HepG2 (cell line): ENCODE data around the gene LIMA1. TPM values are rescaled to one million over a fixed set of nuclear protein-coding genes. Genes with fewer than 3 reads are reported as not detected.
A peak's percentile ranks its signal among the peaks of the same experiment; 100 is the strongest.

ENCODE experiments used
- ARID4A ChIP-seq: sonication (generic); formaldehyde crosslinking; IDR thresholded peaks from 2 replicates; pipeline ENCODE4 v1.5.0; 2020; ENCODE audit warnings: mild to moderate bottlenecking, missing genetic modification reagents, borderline replicate concordance
- CEBPB ChIP-seq: IDR thresholded peaks from 2 replicates; pipeline ENCODE4 v1.6.1; 2011; ENCODE audit warnings: low read depth, low read length, improper control_type of control experiment, borderline replicate concordance
- ETS1 ChIP-seq: sonication (generic); formaldehyde crosslinking; IDR thresholded peaks from 2 replicates; pipeline ENCODE4 v1.4.0; 2020; ENCODE audit warnings: missing genetic modification reagents
- JUND ChIP-seq: sonication (generic); formaldehyde crosslinking; IDR thresholded peaks from 2 replicates; pipeline ENCODE4 v1.8.0; 2022; ENCODE audit warnings: mild to moderate bottlenecking, missing genetic modification reagents
- KDM2A ChIP-seq: sonication (generic); formaldehyde crosslinking; IDR thresholded peaks from 2 replicates; pipeline ENCODE4 v1.4.0; 2020; ENCODE audit warnings: low read depth, missing genetic modification reagents, borderline replicate concordance
- KDM6A ChIP-seq: IDR thresholded peaks from 2 replicates; pipeline ENCODE4 v1.6.1; 2016; ENCODE audit warnings: low read depth
- LCORL ChIP-seq, 2 experiments: fragments of 450-650 bp in 1 of 2; sonication (generic) in 1 of 2; formaldehyde crosslinking in 1 of 2; IDR thresholded peaks; 2 replicates each; pipeline versions ENCODE4 v1.5.0 to v1.6.1; 2017 to 2020; ENCODE audit warnings: antibody characterized with exemption in 1 of 2, missing genetic modification reagents in 1 of 2
- PAF1 ChIP-seq: IDR thresholded peaks from 2 replicates; pipeline ENCODE4 v1.6.1; 2016; ENCODE audit warnings: missing genetic modification reagents, missing compliant biosample characterization
- SOX13 ChIP-seq, 3 experiments: fragments of 450-650 bp in 1 of 3; sonication (generic) in 1 of 3; formaldehyde crosslinking in 1 of 3; IDR thresholded peaks in 2 of 3; conservative IDR thresholded peaks in 1 of 3; 2 replicates each; pipeline versions ENCODE4 v1.5.0 to v1.6.1; 2016 to 2020; ENCODE audit warnings: antibody characterized with exemption in 1 of 3, mild to moderate bottlenecking in 1 of 3, missing compliant biosample characterization in 1 of 3, missing genetic modification reagents in 1 of 3, moderate library complexity in 1 of 3
- THRA ChIP-seq: sonication (generic); formaldehyde crosslinking; IDR thresholded peaks from 2 replicates; pipeline ENCODE4 v1.4.0; 2020; ENCODE audit warnings: missing genetic modification reagents, borderline replicate concordance
- WIZ ChIP-seq: sonication (generic); formaldehyde crosslinking; IDR thresholded peaks from 2 replicates; pipeline ENCODE4 v1.5.1; 2020; ENCODE audit warnings: mild to moderate bottlenecking, missing genetic modification reagents
- ZFP41 ChIP-seq: sonication (generic); formaldehyde crosslinking; IDR thresholded peaks from 2 replicates; pipeline ENCODE4 v1.4.0; 2020; ENCODE audit warnings: mild to moderate bottlenecking, missing genetic modification reagents, borderline replicate concordance
- ZNF83 ChIP-seq: sonication (generic); formaldehyde crosslinking; IDR thresholded peaks from 2 replicates; pipeline ENCODE4 v1.4.0; 2020; ENCODE audit warnings: missing genetic modification reagents, mild to moderate bottlenecking, borderline replicate concordance
- polyA plus RNA-seq, 8 experiments: library from polyadenylated mRNA; depleted of rRNA in 3 of 8; stranded (reverse) in 7 of 8; unstranded in 1 of 8; fragments of >200 nt; fragmentation: Illumina TruSeq in 4 of 8; extraction: Trizol in 4 of 8; gene quantifications; 2 replicates each; pipeline versions ENCODE4 v1.2.1 to v1.2.3, GENCODE V29; 2011 to 2016; ENCODE audit warnings: low read depth in 4 of 8, missing spikeins in 1 of 8, mixed read lengths in 1 of 8; ENCODE audit not compliant: insufficient read depth in 1 of 8
- total RNA-seq, 5 experiments: library from RNA; depleted of rRNA; stranded (reverse); fragments of >200 nt; fragmentation: Illumina TruSeq; extraction: Trizol; gene quantifications; 2 replicates each; pipeline ENCODE4 v1.2.3, GENCODE V29; 2016; ENCODE audit warnings: low read depth in 1 of 5
- TF ChIP-seq, protein P1 (sequence below): IDR thresholded peaks from 2 replicates; pipeline ENCODE4 v1.6.1; 2016
- TF ChIP-seq, protein P2 (sequence below): IDR thresholded peaks from 2 replicates; pipeline ENCODE4 v1.6.1; 2016; ENCODE audit warnings: mild to moderate bottlenecking
- TF ChIP-seq, protein P3 (sequence below): sonication (generic); formaldehyde crosslinking; IDR thresholded peaks from 2 replicates; pipeline ENCODE4 v1.4.0; 2020; ENCODE audit warnings: mild to moderate bottlenecking, low read depth, missing genetic modification reagents

LIMA1 gene
- total and polyA plus RNA-seq, 2 of the 13 experiments (the other 11 are each of a cell fraction or from before 2014, with no cell fraction given): 13.0 to 19.8 TPM

GRCh38 chr12:50188241-50188781 is 95.0 kb downstream of the LIMA1 start (continued):
- no peak for TF ChIP-seq WIZ
- TF ChIP-seq KDM2A (CRISPR knock-in tag): no peak
- TF ChIP-seq ZFP41 (CRISPR knock-in tag): no peak
- TF ChIP-seq, protein P1, sequence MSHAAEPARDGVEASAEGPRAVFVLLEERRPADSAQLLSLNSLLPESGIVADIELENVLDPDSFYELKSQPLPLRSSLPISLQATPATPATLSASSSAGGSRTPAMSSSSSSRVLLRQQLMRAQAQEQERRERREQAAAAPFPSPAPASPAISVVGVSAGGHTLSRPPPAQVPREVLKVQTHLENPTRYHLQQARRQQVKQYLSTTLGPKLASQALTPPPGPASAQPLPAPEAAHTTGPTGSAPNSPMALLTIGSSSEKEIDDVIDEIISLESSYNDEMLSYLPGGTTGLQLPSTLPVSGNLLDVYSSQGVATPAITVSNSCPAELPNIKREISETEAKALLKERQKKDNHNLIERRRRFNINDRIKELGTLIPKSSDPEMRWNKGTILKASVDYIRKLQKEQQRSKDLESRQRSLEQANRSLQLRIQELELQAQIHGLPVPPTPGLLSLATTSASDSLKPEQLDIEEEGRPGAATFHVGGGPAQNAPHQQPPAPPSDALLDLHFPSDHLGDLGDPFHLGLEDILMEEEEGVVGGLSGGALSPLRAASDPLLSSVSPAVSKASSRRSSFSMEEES: peak; percentile 79
- peak; percentile 88 for TF ChIP-seq CEBPB
- no peak for TF ChIP-seq THRA (CRISPR knock-in tag)
- peak; percentile 23; the same call in 1 of the 2 replicates for TF ChIP-seq ARID4A
- peak; percentile 15; the same call in 1 of the 2 replicates for TF ChIP-seq KDM6A (CRISPR knock-in tag)
- TF ChIP-seq, protein P2, sequence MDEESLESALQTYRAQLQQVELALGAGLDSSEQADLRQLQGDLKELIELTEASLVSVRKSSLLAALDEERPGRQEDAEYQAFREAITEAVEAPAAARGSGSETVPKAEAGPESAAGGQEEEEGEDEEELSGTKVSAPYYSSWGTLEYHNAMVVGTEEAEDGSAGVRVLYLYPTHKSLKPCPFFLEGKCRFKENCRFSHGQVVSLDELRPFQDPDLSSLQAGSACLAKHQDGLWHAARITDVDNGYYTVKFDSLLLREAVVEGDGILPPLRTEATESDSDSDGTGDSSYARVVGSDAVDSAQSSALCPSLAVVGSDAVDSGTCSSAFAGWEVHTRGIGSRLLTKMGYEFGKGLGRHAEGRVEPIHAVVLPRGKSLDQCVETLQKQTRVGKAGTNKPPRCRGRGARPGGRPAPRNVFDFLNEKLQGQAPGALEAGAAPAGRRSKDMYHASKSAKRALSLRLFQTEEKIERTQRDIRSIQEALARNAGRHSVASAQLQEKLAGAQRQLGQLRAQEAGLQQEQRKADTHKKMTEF (CRISPR knock-in tag): peak; percentile 27; the same call in 1 of the 2 replicates
- no peak for TF ChIP-seq PAF1
- no peak for TF ChIP-seq ZNF83 (CRISPR knock-in tag)
- no peak for TF ChIP-seq JUND
- TF ChIP-seq SOX13 (IDR thresholded peaks at IDR 0.05): no peak
- TF ChIP-seq SOX13 (CRISPR knock-in tag; conservative IDR thresholded peaks at IDR 0.05 in 1 of 2, IDR thresholded peaks at IDR 0.05 in 1 of 2): peak in 1 of 2 experiments; percentile 50; a peak in 1 of 4 replicates
- no peak for TF ChIP-seq ETS1
- peak; percentile 47; the same call in 1 of the 2 replicates for TF ChIP-seq LCORL (IDR thresholded peaks at IDR 0.05)
- peak; percentile 73 for TF ChIP-seq LCORL (CRISPR knock-in tag; IDR thresholded peaks at IDR 0.05)
- TF ChIP-seq, protein P3, sequence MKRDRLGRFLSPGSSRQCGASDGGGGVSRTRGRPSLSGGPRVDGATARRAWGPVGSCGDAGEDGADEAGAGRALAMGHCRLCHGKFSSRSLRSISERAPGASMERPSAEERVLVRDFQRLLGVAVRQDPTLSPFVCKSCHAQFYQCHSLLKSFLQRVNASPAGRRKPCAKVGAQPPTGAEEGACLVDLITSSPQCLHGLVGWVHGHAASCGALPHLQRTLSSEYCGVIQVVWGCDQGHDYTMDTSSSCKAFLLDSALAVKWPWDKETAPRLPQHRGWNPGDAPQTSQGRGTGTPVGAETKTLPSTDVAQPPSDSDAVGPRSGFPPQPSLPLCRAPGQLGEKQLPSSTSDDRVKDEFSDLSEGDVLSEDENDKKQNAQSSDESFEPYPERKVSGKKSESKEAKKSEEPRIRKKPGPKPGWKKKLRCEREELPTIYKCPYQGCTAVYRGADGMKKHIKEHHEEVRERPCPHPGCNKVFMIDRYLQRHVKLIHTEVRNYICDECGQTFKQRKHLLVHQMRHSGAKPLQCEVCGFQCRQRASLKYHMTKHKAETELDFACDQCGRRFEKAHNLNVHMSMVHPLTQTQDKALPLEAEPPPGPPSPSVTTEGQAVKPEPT (CRISPR knock-in tag): no peak
